ENCODE results near the gene CDC25A.

DNA sequence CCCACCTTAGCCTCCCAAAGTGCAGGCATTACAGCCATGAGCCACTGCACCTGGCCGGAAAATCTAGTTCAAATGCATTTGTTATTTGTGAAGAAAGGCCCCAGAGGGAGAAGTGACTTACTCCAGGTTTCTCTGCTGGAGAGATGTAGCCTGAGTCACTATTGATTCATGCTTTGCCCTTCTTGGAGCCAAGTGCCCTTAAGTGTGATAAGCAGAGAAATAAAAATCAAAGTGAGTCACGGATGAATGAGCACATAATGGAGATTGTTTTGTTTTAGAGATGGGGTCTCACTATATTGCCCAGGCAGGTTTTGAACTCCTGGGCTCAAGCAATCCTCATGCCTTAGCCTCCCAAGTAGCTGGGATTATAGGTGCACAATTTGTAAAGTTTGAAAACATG lies 33.1 kb downstream of the CDC25A start:
- TF ChIP-seq POLR2A (IDR thresholded peaks at IDR 0.05; ENCODE audit: low read depth, low read length) (no peak), POLR2AphosphoS5 (IDR thresholded peaks at IDR 0.05; ENCODE audit: low read depth, low read length) (no peak), TAF1 (IDR thresholded peaks at IDR 0.05; ENCODE audit: borderline replicate concordance, low read depth, low read length) (no peak)

Measured in GM12892 (cell line).